GM12873 (cell line): ENCODE measurements around the gene SLC13A3.

Experiments
- TF ChIP-seq, protein P1 (sequence below): IDR thresholded peaks from 2 replicates; pipeline ENCODE4 v1.5.1; 2012; ENCODE audit warnings: low read depth, mild to moderate bottlenecking, moderate library complexity, low read length, control low read depth; ENCODE audit not compliant: insufficient read depth; ENCODE audit errors: missing control alignments

Gene SLC13A3

DNA sequence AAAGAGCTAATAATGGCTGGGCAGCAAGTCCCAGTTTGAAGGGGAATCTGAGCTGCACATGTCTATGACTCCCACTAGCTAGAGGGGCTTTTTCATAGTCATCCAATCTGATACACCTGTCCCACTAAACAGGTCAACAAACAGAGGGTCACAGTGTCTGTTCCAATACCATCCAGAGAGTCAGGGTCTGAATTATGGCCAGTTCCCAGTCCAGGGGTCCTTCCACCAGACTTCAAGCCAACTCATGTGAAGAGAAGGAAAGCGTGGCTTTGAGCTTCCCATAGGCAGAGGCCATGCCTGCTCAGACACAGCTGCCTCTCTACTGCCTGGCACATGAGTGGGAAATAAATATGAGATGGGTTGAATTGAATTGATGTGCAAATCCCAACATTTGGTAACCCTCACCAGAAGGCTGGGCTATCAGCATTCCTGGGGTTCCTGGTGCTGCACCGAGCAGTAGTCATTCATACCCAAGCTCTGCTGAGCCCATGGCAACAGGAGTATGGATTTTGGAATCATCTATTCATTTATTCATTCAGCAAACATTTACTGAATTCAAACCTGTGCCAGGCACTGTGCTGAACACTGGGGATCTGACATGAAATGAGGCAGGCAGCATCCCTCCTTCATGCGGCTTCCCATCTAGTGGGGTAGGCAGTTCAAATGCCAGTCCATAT lies 20.7 kb upstream of the SLC13A3 start:
- TF ChIP-seq, protein P1, sequence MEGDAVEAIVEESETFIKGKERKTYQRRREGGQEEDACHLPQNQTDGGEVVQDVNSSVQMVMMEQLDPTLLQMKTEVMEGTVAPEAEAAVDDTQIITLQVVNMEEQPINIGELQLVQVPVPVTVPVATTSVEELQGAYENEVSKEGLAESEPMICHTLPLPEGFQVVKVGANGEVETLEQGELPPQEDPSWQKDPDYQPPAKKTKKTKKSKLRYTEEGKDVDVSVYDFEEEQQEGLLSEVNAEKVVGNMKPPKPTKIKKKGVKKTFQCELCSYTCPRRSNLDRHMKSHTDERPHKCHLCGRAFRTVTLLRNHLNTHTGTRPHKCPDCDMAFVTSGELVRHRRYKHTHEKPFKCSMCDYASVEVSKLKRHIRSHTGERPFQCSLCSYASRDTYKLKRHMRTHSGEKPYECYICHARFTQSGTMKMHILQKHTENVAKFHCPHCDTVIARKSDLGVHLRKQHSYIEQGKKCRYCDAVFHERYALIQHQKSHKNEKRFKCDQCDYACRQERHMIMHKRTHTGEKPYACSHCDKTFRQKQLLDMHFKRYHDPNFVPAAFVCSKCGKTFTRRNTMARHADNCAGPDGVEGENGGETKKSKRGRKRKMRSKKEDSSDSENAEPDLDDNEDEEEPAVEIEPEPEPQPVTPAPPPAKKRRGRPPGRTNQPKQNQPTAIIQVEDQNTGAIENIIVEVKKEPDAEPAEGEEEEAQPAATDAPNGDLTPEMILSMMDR: no peak

DNA sequence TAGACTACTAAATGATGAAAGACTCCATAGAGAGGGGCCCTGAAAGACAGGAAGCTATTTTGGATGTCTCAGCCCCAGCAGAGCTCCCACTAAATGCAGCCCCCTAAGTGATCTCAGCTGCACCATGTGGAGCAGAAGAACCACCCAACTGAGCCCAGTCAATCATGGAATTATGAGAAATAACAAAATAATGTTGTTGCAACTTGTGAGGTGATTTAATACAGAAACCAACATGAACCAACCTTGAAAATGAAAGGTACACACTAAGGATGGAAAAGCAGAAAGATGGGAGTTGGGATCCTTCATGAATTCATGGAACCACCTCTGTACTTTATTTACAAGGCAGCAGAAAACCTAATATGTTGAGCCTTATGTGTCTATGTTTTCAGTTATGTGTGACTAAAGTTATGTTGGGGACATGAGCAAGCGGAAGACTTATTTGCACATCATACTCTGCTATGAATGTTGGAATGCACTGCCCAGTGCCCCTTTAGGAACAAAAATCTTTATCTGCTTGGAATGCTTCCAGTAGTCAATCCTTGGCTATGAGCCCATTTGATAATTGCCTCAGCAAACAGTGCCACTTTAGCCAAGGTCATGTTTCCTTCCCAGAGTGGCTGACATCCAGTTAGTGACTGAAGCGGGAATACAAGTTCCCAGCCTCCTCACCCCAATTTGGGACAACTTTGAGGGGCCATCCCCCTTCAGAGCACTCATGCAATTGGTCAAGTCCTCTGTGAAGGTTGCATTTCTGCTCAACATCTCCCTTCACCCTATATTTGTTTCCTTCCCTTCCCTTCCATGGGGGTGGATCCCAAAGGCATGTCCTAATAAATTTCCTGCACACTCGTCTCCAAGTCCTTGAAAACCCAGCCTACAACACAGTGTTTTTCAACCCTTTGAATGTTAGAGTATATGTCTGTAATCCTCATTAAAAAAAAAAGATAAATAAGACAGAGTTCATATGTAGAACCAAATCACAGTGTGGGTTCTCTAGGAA lies 19.6 kb upstream of the SLC13A3 start:
- TF ChIP-seq, protein P1: no peak

DNA sequence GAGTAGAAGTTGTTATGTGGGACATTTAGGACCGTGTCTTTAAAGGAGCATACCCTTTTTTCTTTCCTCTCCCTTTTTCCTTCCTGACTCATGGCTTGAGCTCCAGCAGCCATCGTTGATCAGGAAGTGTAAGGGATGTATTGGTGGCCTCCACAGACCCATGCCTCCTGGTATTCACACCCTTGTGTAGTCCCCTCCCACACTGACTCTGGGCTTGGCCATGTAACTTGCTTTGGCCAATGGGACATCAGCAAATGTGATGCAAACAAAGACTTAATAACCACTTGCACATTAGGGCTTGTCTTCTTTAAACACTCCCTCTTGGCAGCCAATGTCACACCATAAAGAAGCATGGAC lies 18.9 kb upstream of the SLC13A3 start:
- TF ChIP-seq, protein P1: no peak

DNA sequence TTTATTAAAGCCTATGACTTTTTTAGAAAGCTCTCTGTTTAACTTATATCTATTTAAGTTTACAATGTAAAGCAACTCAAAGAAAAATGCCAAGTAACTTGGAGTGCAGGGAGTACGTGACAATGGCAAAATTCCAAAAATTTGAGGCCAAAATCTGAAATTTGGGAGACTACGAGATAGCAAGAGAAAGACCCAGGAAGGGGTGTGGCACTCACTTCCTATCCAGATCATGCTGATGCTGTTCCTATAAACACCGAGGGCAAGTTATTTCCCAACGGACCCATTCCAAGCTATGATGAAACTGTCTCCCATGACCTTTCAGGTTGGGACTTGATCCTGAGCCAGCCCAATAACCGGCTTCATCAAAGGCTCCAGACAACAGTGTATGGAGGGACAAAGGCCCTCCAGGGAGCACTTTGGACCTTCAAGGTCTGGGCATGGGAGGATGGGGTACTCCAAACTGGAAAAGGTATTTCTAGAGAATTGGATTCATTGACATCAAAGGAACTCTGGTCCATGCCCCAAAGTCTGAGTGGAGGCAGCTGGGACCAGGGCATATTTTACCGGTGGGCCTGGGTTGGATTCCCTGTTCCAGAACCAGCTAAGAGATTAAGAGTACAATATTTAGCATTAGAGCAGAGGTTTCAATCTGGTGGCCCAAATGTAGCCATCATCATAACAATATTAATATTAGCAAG lies 15.7 kb upstream of the SLC13A3 start:
- TF ChIP-seq, protein P1: no peak

DNA sequence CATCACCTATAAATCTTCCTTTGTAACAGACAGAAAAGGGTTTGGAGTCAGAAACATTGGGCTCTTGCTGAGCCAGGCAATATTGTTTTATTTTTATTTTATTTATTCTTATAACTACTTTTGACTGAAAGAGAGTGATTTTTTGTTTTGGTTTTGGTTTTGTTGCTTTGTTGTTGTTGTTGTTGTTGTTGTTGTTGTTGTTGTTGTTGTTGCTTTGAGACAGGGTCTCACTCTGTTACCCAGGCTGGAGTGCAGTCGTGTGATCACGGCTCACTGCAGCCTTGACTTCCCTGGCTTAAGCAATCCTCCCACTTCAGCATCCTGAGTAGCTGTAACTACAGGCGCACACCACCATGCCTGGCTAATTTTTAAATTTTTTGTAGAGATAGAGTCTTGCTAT lies 15.0 kb upstream of the SLC13A3 start:
- TF ChIP-seq, protein P1: no peak

DNA sequence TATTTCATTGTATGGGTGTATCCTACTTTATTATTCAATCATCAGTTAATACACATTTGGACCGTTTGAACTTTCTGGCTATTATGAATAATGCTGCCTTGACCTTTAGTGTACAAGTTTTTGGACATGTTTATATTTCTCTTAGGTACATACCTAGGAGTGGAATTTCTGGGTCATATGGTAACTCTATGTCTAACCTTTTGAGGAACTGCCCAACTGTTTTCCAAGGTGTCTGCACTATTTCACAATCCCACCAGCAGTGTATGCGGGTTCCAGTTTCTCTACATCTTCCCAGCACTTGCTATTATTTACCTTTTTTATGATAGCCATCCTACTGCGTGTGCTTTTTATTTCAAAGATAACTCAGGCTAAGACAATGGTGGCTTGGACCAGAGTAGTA lies 14.3 kb upstream of the SLC13A3 start:
- TF ChIP-seq, protein P1: no peak

DNA sequence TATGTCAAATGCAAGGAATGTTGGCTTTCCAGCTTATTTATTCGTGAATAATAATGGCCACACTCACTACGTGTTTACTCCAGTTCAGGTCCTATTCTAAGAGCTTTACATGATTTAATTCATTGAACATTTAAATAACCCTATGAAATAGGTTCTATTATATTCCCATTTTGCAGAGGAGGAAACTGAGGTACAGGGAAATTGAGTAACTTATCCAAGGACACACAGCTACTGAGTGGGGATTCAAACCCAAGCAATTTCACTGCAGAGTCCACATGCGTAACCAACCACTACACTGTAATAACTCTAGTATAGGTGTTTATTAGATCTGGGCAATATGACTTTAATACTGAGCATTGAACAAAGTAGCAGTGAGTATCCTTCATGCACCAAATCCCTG lies 12.3 kb upstream of the SLC13A3 start:
- TF ChIP-seq, protein P1: no peak
